Smooth muscle cell of the brain vasculature (primary cell): ENCODE measurements around the gene BCDIN3D.
"Not testable (repeated sequence)": the region's sequence is repeated elsewhere in the genome, so short reads cannot be mapped to it uniquely, and the experiment has no call there.

Source experiments
- DNase-seq: peaks from one replicate; pipeline ENCODE4 v3.0.0-alpha.2; 2012; ENCODE audit warnings: low read depth, low spot score

BCDIN3D gene

DNA sequence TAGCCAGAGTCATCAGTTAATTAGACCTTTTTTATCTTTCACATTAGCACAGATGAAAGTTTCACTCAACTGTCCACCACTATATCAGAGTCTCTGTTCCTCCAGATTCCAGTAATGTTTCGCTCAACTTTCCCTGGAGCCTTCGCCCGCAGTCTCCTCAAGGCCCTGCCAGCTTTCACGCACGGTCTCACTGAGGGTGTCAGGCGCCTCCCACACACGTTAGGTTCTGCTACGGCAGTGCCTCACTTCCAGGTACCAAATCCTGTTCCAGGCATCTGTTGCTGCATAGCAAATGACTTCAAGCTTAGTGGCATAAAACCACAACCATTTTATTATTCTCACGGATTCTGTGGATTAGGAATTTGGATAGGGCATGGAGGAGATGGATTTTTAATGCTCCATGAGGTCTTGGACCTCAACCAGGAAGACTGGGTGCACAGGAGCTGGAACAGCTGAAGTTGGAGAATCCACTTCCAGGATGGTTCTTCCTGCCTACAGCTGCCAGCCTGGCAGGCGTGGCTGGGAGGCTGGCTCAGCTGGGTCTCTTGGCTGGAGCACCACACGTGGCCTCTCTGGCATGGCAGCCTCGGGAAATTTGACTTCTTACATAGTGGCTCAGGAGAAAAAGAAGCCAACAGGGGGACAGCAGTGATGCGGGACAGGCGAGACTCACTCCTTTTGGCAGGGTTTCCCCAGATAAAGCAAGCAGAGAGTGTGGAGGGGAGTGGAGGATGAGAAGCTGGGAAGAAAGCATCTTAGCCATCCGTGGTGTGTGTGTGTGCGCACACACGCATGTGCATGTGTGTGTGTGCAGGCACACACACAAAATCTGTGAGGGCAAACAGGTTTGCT lies 21.3 kb upstream of the BCDIN3D start:
- DNase-seq, result no peak

DNA sequence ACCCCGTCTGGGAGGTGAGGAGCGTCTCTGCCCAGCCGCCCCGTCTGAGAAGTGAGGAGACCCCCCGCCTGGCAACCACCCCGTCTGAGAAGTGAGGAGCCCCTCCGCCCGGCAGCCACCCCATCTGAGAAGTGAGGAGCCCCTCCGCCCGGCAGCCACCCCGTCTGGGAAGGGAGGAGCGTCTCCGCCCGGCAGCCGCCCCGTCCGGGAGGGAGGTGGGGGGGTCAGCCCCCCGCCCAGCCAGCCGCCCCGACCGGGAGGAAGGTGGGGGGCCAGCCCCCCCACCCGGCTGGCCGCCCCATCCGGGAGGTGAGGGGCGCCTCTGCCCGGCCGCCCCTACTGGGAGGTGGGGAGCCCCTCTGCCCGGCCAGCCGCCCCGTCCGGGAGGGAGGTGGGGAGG lies 18.0 kb upstream of the BCDIN3D start:
- not testable (repeated sequence) for DNase-seq

DNA sequence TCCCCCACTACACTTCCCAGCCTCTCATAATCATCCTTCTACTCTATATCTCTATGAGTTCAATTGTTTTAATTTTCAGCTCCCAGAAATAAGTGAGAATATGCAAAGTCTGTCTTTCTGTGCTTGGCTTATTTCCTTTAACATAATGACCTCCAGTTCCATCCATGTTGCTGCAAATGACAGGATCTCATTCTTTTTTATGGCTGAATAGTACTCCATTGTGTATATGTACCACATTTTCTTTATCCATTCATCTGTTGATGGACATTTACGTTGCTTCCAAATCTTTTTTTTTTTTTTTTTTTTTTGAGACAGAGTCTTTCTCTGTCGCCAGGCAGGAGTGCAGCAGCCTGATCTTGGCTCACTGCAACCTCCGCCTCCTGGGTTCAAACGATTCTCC lies 13.0 kb upstream of the BCDIN3D start:
- not testable (repeated sequence) for DNase-seq

DNA sequence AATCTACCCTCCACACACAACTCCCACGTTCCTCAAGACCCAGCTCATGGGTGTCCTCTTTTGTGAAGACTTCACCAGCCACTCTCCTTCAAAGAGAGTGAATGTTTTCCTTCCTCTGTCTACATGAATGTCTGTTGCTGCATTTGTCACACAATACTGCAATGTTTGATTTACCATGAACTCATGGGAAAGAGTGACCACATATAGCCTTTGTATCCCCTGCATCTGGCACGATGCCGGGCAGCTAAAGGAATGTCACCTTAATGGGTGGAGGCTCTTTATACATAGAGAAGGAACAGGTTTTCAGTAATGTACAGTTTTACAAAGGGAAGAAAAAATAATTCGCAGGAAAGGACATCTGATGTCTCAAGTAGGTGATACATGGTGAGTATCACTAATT lies 12.1 kb upstream of the BCDIN3D start:
- DNase-seq, result no peak

DNA sequence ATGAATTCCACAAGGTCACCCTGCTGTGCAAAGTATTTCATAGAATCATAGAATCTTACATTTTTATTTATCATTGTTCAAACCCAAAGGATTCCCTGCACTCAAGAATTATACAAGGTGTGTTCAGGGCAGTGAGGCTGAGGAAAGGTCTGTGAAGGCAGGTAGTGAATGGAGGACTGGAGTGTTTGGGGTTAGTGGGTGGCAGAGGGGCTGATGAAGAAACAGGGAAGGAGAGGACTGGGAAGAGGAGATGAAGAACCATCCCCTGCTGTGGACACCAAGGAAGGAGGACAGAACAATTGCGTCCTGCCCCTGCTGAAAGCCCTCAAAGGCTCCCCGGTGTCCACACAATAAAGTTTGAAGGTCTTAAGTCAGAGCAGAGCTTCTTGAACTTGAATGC lies 10.8 kb upstream of the BCDIN3D start:
- DNase-seq, result no peak

DNA sequence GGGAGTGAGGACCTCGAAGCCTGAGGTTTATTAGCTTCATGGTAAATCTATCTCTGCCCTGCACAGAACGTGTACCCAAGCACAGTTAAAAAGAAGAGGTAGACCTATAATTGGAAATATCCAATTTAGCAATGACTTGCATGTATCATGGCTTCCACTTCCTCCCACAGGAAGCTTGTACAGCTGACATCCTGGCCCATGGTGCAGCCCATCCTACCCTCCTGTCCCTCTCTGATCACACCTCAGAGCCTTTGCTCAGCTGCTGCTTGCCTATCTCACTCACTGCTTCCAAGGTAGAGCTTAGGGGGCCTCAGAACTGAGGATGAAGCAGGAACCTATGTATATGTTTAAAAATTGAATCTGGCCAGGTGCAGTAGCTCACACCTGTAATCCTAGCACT lies 4.3 kb upstream of the BCDIN3D start:
- no peak for DNase-seq

DNA sequence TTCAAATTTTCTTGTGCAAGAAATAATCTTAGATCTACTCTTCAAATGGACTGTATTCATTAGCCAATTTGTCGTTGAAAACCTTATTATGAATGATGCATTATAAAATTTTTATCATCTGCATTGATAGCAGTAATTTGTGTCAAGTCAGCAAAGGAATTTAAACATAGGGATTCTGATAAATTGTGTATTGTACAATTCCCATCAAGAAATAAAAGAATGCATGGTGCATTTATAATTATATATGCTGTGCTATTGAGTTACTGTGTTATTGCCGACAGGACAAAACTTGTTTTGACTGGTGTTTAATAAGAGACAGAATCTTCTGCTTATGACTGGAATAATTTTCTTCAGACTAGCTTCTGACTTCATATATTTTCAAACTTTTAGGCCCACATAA lies 3.1 kb upstream of the BCDIN3D start:
- DNase-seq, result no peak

DNA sequence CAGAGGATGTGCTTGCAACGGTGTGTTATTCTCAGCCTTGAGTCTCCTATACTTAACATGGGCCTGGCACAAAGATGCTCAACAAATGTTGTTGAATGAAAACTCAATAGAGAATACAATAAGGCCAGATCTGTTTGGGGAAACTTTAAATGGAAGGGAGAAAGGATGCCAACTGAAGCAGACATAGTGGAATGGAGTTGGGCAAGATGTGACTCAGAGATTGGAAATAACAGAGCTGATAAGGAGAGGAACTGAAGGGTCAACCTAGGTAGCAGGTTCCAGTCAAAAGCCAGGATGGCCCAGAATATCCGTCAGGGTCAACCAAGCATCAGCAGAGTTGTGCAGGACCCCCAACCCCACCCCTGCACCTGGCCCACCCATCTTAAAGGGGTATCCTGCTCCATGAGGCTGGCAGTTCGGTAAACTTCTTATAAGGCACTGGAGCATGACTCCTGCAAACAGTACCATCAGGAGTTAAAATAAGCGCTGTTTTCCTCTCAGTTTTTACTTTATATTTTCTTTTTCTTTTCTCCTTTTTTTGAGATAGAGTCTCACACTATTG lies 1.1 kb upstream of the BCDIN3D start:
- DNase-seq, result no peak

DNA sequence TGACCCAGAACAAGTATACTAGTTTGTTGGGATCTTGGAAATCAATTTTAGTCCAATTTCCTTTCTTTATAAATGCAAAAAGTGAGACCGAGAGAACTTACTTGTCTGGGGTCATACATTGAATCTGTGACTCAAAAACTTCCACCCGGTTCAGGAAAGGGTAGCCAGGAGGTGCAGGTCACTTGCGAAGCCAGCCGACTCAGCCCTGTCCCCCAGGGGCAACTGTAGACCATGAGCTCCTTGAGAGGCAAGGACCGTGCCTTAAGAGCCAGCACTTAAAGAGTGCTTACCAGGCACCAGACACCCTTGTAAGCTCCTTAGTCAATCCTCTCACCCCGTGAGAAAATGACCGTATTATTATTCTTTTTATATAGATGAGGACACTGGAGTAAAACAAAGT lies 505 bp upstream of the BCDIN3D start:
- DNase-seq, result no peak

DNA sequence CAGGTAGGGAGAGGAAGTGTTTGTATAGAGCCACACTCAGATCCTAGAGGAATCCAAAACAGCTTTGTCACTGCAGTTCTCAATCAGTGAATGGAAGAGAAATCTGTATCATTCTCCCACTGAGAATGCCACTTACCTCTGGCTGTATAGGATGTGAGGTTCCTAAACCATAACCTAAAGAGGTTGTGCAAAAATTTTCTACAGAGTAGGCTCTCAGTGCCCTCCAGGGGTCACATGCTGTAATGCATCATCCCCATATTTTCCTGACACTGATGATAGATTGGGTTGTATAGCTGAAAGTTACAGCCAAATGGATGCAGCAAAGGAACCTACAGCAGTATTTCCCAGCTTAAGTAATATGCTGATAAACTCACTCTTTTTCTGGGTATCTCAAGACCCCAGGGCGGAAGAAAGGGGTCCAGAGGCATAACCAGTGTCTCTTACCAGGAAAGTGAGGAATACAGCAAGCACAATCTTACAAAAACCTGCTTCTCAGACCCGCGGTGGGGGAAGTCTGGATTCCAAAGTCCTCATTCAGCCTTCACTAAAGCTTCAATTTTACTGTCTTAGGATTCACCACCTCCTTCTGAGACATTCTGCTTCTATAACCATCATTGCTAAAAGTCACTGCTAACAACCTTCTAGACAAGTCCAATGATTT lies 3.8 kb downstream of the BCDIN3D start:
- no peak for DNase-seq

DNA sequence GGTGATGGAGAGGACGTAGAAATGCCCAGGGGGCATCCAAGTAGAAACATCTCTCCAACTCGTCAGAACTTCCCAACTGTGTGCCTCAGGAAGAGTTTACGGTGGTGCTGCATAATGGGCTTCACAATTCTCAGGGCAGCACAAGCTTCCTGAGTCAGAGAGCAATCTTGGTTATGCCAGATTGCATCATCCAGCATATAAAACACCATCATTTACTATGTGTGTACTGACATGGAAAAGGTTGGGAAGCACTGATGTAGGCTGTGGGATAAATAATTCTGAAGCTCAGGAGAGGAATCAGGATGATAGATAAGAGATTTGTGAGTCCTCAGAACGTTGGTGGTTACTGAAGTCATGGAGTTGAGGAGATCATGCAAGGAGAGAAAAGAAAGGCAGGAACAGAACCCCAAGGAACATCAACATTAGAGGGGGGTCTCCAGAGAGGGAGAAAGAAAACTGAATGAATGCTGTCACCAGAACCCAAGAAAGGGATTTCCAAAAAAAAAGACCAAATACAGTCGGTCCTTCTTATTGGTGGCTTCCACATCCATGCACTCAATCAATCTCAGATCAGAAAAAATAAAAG lies 10.0 kb downstream of the BCDIN3D start:
- DNase-seq, result no peak

DNA sequence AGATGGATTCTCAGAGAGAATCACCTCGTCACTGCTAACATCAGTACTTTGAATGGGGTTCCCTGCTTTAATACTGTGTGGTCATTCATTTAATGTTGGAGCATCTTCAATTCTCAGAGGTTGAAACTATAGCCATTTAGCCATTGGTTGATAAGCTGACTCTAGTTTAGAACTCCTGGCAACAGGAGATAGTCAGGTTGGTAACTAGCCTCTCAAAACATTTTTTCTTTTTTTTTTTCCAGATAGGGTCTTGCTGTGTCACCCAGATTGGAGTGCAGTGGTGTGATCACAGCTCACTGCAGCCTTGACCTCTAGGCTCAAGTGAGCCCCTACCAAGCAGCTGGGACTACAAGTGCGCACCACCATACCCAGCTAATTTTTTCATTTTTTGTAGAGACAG lies 11.2 kb downstream of the BCDIN3D start:
- no peak for DNase-seq

DNA sequence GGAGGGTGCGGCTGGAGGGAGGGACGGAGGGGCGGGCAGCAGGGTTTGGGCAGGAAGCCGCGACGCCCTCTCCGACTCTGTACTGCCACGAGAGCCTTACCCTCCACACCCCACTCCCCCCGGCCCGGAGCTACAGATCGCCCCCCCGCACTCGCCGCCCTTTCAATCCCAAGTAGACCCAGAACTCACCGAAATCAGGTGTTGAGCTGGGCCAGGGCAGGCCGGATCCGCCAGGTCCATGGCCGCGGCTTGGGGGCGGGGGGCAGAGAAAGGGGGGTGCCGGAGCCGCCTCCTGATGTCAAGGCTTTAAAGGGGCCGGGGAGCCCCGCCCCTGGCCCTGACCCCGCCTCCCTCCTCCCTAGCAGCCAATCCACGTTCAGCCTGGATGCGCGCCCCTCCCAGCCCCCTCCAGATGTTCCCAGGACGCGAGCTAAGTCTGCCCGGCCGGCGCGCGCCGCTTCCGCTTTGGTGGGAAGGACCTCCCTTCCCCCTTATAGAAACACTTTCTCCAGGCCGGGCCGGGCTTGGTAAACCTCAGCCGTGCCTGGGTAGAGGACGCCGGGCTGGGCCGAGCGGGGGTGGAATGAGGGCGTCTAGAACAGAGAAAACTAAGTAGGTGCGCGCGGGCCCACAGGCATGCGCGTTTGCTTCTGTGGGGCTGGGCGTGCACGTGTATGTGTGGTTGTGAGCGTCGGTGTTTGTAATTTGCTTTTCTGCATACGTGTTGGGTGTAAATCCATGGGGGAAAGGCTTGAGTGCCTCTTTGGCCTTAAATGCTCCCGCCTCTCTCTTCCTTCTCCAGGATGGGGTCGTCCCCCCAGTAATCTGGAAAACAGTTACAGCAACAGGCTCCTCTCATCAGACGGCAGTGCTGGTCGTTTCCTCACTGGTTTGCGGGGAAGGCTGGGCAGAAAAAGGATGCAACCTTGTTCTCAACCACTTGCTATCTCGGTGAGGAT lies 14.5 kb downstream of the BCDIN3D start, which contains the start of gene NCKAP5L:
TSS of gene NCKAP5L (minus strand) at position 281 of the 959 bp plus-strand sequence. CDS start 24,369 bp downstream, outside the sequence.
- peak; percentile 91 for DNase-seq

DNA sequence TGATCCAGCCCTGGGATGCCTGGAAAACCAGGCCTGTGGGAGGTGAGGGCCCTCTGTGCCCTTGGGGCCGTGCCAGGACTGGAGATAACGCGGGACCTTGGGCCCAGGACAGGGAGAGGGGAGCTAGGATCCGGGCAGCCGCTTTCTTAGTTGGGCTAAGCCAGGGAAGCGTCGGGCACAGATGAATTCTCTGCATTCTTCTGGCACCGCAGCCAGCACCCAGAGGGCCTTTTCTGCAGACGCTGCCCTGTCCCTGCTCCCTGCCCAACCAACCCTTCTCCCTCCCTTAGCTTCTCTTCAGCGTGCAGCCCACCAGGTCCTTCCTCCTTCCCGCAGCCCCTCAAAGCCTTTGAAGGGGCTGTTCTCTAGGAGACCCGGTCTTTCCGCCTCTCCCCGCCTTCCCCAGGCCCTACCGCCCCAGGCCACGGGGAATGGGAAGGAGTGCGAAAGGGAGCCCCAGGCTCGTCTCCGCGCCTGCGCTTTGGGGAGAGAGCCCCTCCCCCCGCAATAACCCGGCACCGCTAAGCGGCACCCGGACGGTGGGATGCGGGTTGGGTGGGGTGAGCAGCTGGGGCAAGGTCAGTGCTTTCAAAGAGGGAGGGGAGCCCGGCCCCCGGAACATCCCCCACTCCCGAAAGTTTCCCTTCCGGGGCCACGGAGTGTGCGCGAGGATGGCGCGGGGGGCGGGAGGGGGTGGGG lies 15.4 kb downstream of the BCDIN3D start:
- no peak for DNase-seq

DNA sequence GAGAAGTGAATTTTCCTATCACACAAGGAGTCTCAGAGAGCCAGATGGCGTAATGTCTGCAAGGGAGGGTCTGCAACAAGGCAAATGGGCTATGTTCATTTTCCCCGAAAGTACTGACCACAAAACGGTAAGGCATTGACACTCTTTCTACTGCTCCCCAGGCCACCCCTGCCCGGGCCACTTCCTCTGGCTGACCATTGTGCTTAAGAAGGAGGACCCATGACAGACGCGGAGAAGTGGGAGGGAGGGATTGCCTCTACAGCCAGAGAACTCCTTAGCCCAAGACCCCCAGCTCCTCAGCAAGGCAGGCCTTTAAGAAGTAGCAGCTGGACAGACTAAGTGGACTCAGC lies 15.9 kb downstream of the BCDIN3D start:
- no peak for DNase-seq

DNA sequence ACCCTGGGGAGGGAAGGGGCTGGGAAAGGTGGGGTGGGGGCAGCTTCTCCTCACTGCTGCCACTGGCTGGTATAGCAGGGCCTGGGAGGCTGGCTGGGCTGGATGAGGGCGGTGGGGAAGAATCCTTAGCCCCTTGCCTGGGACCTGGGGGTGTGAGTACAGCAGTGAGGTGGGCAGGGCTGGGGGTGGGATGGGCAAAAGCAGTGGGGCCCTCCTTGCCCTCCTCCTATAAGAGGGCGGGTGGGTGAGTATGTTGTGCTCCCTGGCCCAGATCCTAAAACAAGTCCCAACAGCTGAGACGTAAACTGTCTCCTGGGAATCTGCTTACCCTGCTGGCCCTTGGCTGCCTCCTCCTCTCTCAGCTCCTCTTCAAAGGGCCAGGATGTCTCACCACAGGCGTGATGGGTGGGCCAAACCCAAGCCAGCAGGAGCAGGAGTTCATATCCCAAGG lies 16.9 kb downstream of the BCDIN3D start:
- no peak for DNase-seq

DNA sequence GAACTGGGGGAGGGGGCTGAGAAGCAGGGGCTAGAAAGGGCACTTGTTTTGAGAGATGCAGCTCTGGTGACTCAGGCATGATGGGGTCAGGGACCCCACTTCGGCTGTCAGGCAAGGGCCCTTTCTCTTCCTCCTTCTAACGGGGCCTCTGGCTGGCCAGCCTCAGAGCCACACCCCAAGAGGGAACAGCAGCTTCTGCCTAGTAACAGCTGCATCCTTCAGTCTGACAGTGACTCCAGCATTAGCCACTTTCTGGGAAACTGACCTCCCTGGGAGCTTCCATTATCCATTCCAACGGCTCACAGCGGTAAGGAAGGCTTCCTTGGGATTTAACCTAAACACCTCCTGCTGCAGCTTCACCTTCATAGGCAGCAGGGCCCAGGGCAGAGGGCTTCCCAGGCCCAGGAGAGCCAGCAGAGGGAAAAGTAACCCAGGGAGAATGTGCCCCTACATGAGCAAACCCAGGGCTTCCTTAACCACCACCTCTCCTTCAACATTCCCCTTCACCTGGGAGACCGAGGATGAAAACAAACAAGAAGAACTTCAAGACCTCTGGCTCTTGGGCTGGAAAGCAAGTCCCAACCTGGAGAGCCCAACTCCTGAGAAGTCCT lies 17.4 kb downstream of the BCDIN3D start:
- DNase-seq, result no peak

DNA sequence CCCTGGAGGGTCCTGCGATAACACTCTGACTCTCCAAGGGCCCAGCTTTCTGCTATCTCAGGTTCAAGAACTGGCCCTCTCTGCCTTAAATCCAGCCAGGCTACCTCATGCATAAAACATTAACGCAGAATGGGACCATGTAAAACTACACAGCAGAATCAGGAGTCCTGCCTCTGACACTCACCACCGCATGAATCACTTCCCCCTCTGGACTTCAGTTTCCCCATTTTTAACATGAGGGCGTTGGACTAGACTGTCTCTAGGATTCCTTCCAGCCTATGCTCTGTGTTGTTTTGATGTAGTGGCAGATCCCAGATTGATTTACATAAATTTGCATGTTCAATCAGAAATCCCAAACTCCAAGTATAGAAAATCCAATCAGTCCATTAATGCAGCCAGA lies 18.0 kb downstream of the BCDIN3D start:
- no peak for DNase-seq

DNA sequence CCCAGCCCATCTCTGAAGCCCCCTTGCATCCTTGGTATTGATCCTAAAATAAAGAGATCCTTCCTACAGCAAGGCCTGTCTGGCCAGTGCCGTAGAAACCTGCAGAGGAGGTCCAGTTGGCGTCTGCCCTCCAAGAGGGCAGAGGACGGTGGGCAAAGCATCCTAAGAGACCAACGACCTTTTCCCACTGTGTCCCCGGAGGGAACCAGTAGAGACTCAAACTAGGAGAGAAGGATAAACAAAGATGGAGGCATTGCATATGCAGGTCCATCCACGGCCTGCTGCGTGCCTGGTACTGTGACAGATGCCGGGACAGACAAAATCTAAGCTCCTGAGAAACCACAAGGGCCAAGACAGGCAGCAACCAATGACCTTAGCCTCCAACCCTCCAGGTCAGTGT lies 18.5 kb downstream of the BCDIN3D start:
- no peak for DNase-seq

DNA sequence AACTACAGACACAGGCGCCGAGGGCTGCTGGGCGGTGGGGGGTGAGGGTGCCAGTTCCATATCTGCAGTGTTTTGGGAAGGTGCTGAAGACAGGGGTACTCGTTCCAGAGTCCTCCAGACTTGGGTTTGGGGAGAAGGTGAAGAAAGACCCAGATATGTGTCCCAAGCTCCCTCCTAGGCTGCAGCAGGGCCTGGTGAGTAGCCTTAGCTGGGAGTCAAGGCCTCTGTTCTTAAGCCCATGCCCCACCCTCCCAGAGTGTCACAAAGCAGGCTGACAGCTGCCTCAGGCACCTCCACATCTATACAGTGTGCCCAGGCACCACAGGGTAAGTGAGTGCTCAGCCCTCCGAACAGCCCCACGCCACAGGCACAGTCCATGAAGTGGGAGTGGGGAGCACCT lies 19.0 kb downstream of the BCDIN3D start:
- no peak for DNase-seq
